Hepatocyte (in vitro differentiated cells): ENCODE results near the gene STS.

Experiments used
- EZH2 ChIP-seq: fragments of 200-600 bp; sonication (generic); IDR thresholded peaks from 2 replicates; pipeline ENCODE4 v1.6.1; 2016; ENCODE audit warnings: antibody characterized with exemption, mild to moderate bottlenecking, borderline replicate concordance
- EZH2phosphoT487 ChIP-seq: fragments of 200-600 bp; sonication (generic); IDR thresholded peaks from one replicate; pipeline ENCODE4 v1.6.1; 2018; ENCODE audit warnings: antibody characterized with exemption, mild to moderate bottlenecking, low read depth, moderate library complexity; ENCODE audit not compliant: unreplicated experiment, severe bottlenecking
- TF ChIP-seq, protein P1 (sequence below): fragments of 200-600 bp; sonication (generic); IDR thresholded peaks from 2 replicates; pipeline ENCODE4 v1.5.1; 2016; ENCODE audit warnings: antibody characterized with exemption, mild to moderate bottlenecking; ENCODE audit not compliant: poor library complexity

DNA sequence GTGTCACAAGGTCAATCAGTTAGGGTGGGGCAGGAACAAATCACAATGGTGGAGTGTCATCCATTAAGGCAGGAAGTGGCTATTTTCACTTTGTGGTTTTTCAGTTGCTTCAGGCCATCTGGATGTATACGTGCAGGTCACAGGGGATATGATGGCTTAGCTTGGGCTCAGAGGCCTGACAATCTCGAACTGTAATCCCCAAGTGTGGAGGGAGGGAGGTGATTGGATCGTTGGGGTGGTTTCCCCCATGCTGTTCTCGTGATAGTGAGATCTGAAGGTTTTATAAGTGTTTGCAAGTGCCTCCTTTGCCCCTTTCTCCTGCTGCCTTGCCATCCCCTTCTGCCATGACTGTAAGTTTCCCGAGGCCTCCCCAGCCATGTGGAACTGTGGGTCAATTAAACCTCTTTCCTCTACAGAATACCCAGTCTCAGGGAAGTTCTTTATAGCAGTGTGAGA is 36.7 kb upstream of the STS start:
- TF ChIP-seq, protein P1, sequence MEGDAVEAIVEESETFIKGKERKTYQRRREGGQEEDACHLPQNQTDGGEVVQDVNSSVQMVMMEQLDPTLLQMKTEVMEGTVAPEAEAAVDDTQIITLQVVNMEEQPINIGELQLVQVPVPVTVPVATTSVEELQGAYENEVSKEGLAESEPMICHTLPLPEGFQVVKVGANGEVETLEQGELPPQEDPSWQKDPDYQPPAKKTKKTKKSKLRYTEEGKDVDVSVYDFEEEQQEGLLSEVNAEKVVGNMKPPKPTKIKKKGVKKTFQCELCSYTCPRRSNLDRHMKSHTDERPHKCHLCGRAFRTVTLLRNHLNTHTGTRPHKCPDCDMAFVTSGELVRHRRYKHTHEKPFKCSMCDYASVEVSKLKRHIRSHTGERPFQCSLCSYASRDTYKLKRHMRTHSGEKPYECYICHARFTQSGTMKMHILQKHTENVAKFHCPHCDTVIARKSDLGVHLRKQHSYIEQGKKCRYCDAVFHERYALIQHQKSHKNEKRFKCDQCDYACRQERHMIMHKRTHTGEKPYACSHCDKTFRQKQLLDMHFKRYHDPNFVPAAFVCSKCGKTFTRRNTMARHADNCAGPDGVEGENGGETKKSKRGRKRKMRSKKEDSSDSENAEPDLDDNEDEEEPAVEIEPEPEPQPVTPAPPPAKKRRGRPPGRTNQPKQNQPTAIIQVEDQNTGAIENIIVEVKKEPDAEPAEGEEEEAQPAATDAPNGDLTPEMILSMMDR, result no peak
- no peak for TF ChIP-seq EZH2
- no peak for TF ChIP-seq EZH2phosphoT487
